ENCODE results near the gene VEPH1. TPM values are rescaled to one million over a fixed set of nuclear protein-coding genes. Genes with fewer than 3 reads are reported as not detected.

Gene VEPH1
- total RNA-seq, 2 donors from 2014 or later: 0.15 to 3.9 TPM

- Mint-ChIP-seq H3K4me3 (no peak overlapping the region), H3K27me3 (peaks cover 4% of the 10 kb centered on the region), H3K27ac (no peak overlapping the region), H3K4me1 (no peaks in the 10 kb centered on the region), H3K36me3 (ENCODE audit: low read depth) (peaks cover 12% of the 10 kb centered on the region)
- ATAC-seq (no peak), DNase-seq (no peak)
- H3K9me3 ChIP-seq (ENCODE audit: control insufficient read depth, low read length, poor library complexity, severe bottlenecking): no peaks in the 10 kb centered on the region
These were observed 278.2 kb downstream of the VEPH1 start for GRCh38 chr3:157225001-157225400.

- DNase-seq (no peak), ATAC-seq (no peak)
- no peaks in the 10 kb centered on the region for H3K4me1 Mint-ChIP-seq
- H3K27ac Mint-ChIP-seq: no peak overlapping the region
- H3K9me3 ChIP-seq (ENCODE audit: control insufficient read depth, low read length, poor library complexity, severe bottlenecking): no peaks in the 10 kb centered on the region
- H3K36me3 Mint-ChIP-seq (ENCODE audit: low read depth): peaks cover 2% of the 10 kb centered on the region
- peaks cover 8% of the 10 kb centered on the region for H3K27me3 Mint-ChIP-seq
- no peak overlapping the region for H3K4me3 Mint-ChIP-seq
These were observed 282.3 kb downstream of the VEPH1 start for GRCh38 chr3:157220883-157221282.

GRCh38 chr3:157220211-157220610, 283.0 kb downstream of the VEPH1 start:
- Mint-ChIP-seq H3K36me3 (ENCODE audit: low read depth) (peaks cover 2% of the 10 kb centered on the region), H3K27me3 (peaks cover 8% of the 10 kb centered on the region), H3K27ac (no peak overlapping the region), H3K4me1 (no peaks in the 10 kb centered on the region), H3K4me3 (no peak overlapping the region)
- H3K9me3 ChIP-seq (ENCODE audit: control insufficient read depth, low read length, poor library complexity, severe bottlenecking): no peaks in the 10 kb centered on the region
- DNase-seq: no peak
- no peak for ATAC-seq

- ATAC-seq: no peak
- Mint-ChIP-seq H3K4me3 (no peak overlapping the region), H3K27ac (no peak overlapping the region)
These were observed 284.0 kb downstream of the VEPH1 start for GRCh38 chr3:157219215-157219614.

More at GRCh38 chr3:157219215-157219614, 284.0 kb downstream of the VEPH1 start:
- H3K36me3 Mint-ChIP-seq (ENCODE audit: low read depth): peaks cover 2% of the 10 kb centered on the region
- DNase-seq: no peak
- no peaks in the 10 kb centered on the region for H3K9me3 ChIP-seq (ENCODE audit: control insufficient read depth, low read length, poor library complexity, severe bottlenecking)
- no peaks in the 10 kb centered on the region for H3K4me1 Mint-ChIP-seq
- H3K27me3 Mint-ChIP-seq: peaks cover 8% of the 10 kb centered on the region

Other genes starting within 250 kb of the VEPH1 start
- 1 to 10 TPM in 1 of 2 donors, under 1 TPM in 1; 0.50 to 1.2 TPM for gene PTX3, start 66.6 kb downstream of the VEPH1 start, total RNA-seq